Activated CD8-positive, alpha-beta memory T cell treated with anti-CD3 and anti-CD28 coated beads for 48 hours (primary cell): ENCODE measurements around the gene ARHGAP22.

Experiments used
- DNase-seq, 3 experiments: peaks; one replicate each; pipeline ENCODE4 v3.0.0-alpha.2; 2020; ENCODE audit warnings: low read depth in 2 of 3, low spot score in 2 of 3

The ARHGAP22 gene

GRCh38 chr10:48536156-48536500 lies 68.7 kb downstream of the ARHGAP22 start:
- DNase-seq = no peak

GRCh38 chr10:48535416-48536155 lies 69.3 kb downstream of the ARHGAP22 start:
- no peak for DNase-seq

- no peak for DNase-seq
These were observed 70.7 kb downstream of the ARHGAP22 start for GRCh38 chr10:48533951-48534720.

- no peak for DNase-seq
These were observed 71.3 kb downstream of the ARHGAP22 start for GRCh38 chr10:48533540-48533939.

GRCh38 chr10:48531486-48531885 lies 73.4 kb downstream of the ARHGAP22 start:
- no peak for DNase-seq

- DNase-seq = no peak
These were observed 75.5 kb downstream of the ARHGAP22 start for GRCh38 chr10:48529331-48529730.

- no peak for DNase-seq
These were observed 77.1 kb downstream of the ARHGAP22 start for GRCh38 chr10:48527756-48528155.

GRCh38 chr10:48526846-48527505 lies 77.9 kb downstream of the ARHGAP22 start:
- DNase-seq = no peak

GRCh38 chr10:48526011-48526821 lies 78.7 kb downstream of the ARHGAP22 start:
- no peak for DNase-seq

- DNase-seq = no peak
These were observed 79.8 kb downstream of the ARHGAP22 start for GRCh38 chr10:48525113-48525512.

GRCh38 chr10:48523820-48524758 lies 80.8 kb downstream of the ARHGAP22 start:
- no peak for DNase-seq

- DNase-seq = no peak
These were observed 81.6 kb downstream of the ARHGAP22 start for GRCh38 chr10:48523212-48523819.

GRCh38 chr10:48522011-48522765 lies 82.7 kb downstream of the ARHGAP22 start:
- DNase-seq = no peak

GRCh38 chr10:48520594-48520993 lies 84.3 kb downstream of the ARHGAP22 start:
- no peak for DNase-seq

- no peak for DNase-seq
These were observed 84.7 kb downstream of the ARHGAP22 start for GRCh38 chr10:48520184-48520506.

GRCh38 chr10:48519481-48520183 lies 85.2 kb downstream of the ARHGAP22 start:
- DNase-seq = no peak

- DNase-seq = no peak
These were observed 85.9 kb downstream of the ARHGAP22 start for GRCh38 chr10:48518986-48519385.
